CD14-positive monocyte (primary cell): Measurements from ENCODE around the gene ZC3H11A. TPM values are rescaled to one million over a fixed set of nuclear protein-coding genes. Genes with fewer than 3 reads are reported as not detected.

Source experiments
- DNase-seq, 3 donors: peaks; one replicate each; pipeline ENCODE4 v3.0.0-alpha.2; 2011 to 2022
- H2AFZ ChIP-seq: 2 replicates; pipeline ENCODE4 v1.6.0; 2012; ENCODE audit warnings: mild to moderate bottlenecking, low read depth, low read length, inconsistent platforms; ENCODE audit not compliant: insufficient read depth, poor library complexity, severe bottlenecking
- H3K27ac ChIP-seq, 2 donors: 1 replicate in 1 of 2; 2 replicates in 1 of 2; pipeline ENCODE4 v1.5.1; 2012 to 2013; ENCODE audit warnings: low read length in 2 of 2, control low read depth in 1 of 2, inconsistent platforms in 1 of 2, low read depth in 1 of 2, mild to moderate bottlenecking in 1 of 2
- H3K27me3 ChIP-seq, 2 donors: one replicate each; pipeline versions ENCODE4 v1.6.0 to v1.6.1; 2011 to 2013; ENCODE audit warnings: low read length in 2 of 2; ENCODE audit not compliant: control insufficient read depth in 2 of 2, insufficient read depth in 2 of 2
- H3K36me3 ChIP-seq, 2 donors: replicated peaks in 1 of 2; 1 replicate in 1 of 2; 2 replicates in 1 of 2; pipeline versions ENCODE4 v1.5.1 to v1.6.1; 2012 to 2013; ENCODE audit warnings: low read length in 2 of 2, control low read depth in 1 of 2, inconsistent platforms in 1 of 2, mild to moderate bottlenecking in 1 of 2; ENCODE audit not compliant: insufficient read depth in 2 of 2, control insufficient read depth in 1 of 2
- H3K4me1 ChIP-seq, 2 donors: 1 replicate in 1 of 2; 2 replicates in 1 of 2; pipeline versions ENCODE4 v1.5.1 to v1.6.1; 2012 to 2013; ENCODE audit warnings: low read length in 2 of 2, control low read depth in 1 of 2, inconsistent platforms in 1 of 2, mild to moderate bottlenecking in 1 of 2, moderate library complexity in 1 of 2; ENCODE audit not compliant: insufficient read depth in 2 of 2, control insufficient read depth in 1 of 2
- H3K4me2 ChIP-seq: replicated peaks from 2 replicates; pipeline ENCODE3; 2012; ENCODE audit warnings: low read length, moderate library complexity, mild to moderate bottlenecking; ENCODE audit not compliant: poor library complexity, severe bottlenecking; ENCODE audit errors: extremely low read depth
- H3K4me3 ChIP-seq, 3 experiments: fragments of 200-600 bp in 1 of 3; sonication (generic) in 1 of 3; replicated peaks in 1 of 3; 1 replicate in 2 of 3; 2 replicates in 1 of 3; pipeline ENCODE4 v1.5.1; 2011 to 2013; ENCODE audit warnings: low read length in 3 of 3, mild to moderate bottlenecking in 3 of 3, control low read depth in 2 of 3, low read depth in 2 of 3, inconsistent platforms in 1 of 3, moderate library complexity in 1 of 3
- H3K79me2 ChIP-seq: 2 replicates; pipeline ENCODE4 v1.6.0; 2012; ENCODE audit warnings: mild to moderate bottlenecking, control low read depth, inconsistent platforms, low read length, moderate library complexity; ENCODE audit not compliant: insufficient read depth
- H3K9ac ChIP-seq: 2 replicates; pipeline ENCODE4 v1.6.0; 2017; ENCODE audit warnings: low read length, mild to moderate bottlenecking; ENCODE audit not compliant: insufficient read depth, poor library complexity, severe bottlenecking
- H3K9me3 ChIP-seq, 2 donors: replicated peaks in 1 of 2; 1 replicate in 1 of 2; 2 replicates in 1 of 2; pipeline versions ENCODE4 v1.5.1 to v1.6.1; 2012 to 2013; ENCODE audit warnings: low read length in 2 of 2, control low read depth in 1 of 2; ENCODE audit not compliant: control insufficient read depth in 1 of 2, insufficient read depth in 1 of 2
- H4K20me1 ChIP-seq: 2 replicates; pipeline ENCODE4 v1.6.0; 2012; ENCODE audit warnings: mild to moderate bottlenecking, low read length, control low read depth, moderate library complexity; ENCODE audit not compliant: insufficient read depth
- H3K27ac Mint-ChIP-seq, 7 donors: one replicate each; pipeline ENCODE4 v1.8.0; 2020; ENCODE audit warnings: mild to moderate bottlenecking in 7 of 7, mixed read lengths in 7 of 7, moderate library complexity in 6 of 7, inconsistent platforms in 2 of 7
- H3K27me3 Mint-ChIP-seq, 3 donors: one replicate each; pipeline ENCODE4 v1.8.0; 2021 to 2022; ENCODE audit warnings: low read depth in 3 of 3, mild to moderate bottlenecking in 3 of 3, mixed read lengths in 3 of 3, moderate library complexity in 3 of 3, inconsistent platforms in 1 of 3
- H3K36me3 Mint-ChIP-seq, 2 donors: one replicate each; pipeline ENCODE4 v1.8.0; 2020; ENCODE audit warnings: mixed read lengths in 2 of 2, inconsistent platforms in 1 of 2, mild to moderate bottlenecking in 1 of 2
- H3K4me1 Mint-ChIP-seq: one replicate; pipeline ENCODE4 v1.8.0; 2020; ENCODE audit warnings: mild to moderate bottlenecking, mixed read lengths
- H3K4me3 Mint-ChIP-seq, 2 donors: one replicate each; pipeline ENCODE4 v1.8.0; 2020; ENCODE audit warnings: mild to moderate bottlenecking in 2 of 2, mixed read lengths in 2 of 2, moderate library complexity in 1 of 2
- H3K9me3 Mint-ChIP-seq, 7 donors: one replicate each; pipeline ENCODE4 v1.8.0; 2020 to 2022; ENCODE audit warnings: mixed read lengths in 7 of 7, mild to moderate bottlenecking in 6 of 7, moderate library complexity in 6 of 7, inconsistent platforms in 2 of 7
- CTCF ChIP-seq: fragments of 200-600 bp; IDR thresholded peaks from one replicate; pipeline ENCODE4 v1.8.0; 2022; ENCODE audit warnings: antibody characterized with exemption, mild to moderate bottlenecking
- WGBS: methylation state at CpG from one replicate; pipeline ENCODE4 v1.1.5; 2013; ENCODE audit warnings: missing lambda C conversion rate; ENCODE audit not compliant: insufficient coverage; 5-methylcytosine and 5-hydroxymethylcytosine counted together
- intact Hi-C, 2 donors: fragments of 100-400 bp; cut with micrococcal nuclease; formaldehyde crosslinking; loops; one replicate each; pipeline versions ENCODE4 v1.15.0 to v1.15.1; 2023
- polyA plus RNA-seq, 3 donors: library from polyadenylated mRNA; depleted of rRNA in 1 of 3; unstranded in 2 of 3; stranded (reverse) in 1 of 3; fragments of 300-500 nt in 2 of 3; fragments of >200 nt in 1 of 3; fragmentation: Illumina TruSeq in 2 of 3; gene quantifications; 1 replicate in 2 of 3; 2 replicates in 1 of 3; pipeline ENCODE4 v1.2.3, GENCODE V29; 2012 to 2021

The ZC3H11A gene
- polyA plus RNA-seq, 3 donors = 17.8 to 59.0 (median 23.2) TPM

DNA sequence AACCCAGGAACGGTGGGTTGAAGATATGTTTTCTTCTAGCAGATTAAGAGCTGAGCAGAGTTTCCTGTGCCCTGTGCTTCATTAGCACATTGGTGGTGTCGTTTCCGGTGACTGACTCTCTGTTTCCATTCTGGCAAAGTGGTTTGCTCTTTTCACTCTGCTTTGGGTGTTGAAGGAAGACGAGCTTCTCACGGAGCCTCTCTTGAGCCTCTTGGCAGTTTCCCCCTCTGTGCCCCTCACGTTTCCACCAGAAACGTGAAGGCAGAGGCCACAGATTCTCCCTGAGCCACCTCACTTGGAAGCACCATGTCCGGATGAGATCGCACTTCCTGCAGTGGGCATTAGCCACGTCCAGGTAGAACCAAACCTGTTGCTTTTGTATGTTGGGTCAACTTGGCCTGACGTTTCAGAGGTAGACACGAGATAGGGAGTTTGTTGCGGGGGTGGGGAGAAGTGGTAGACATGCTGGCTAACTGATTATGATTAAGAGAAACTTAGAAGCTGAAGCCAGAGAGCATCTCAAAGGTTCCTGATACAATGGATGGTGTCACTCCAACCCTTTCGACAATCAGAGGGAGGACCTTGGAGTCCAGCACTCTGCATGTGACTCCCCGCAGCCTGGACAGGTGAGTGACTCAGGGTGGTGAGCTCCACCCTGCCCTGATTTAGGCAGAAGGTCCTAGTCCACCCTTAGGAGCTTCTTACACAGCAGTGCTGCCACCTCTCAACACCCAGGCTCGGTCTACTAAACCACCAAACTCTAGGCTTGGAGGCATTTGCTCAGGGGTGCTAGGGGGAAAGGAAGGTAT lies 30.2 kb upstream of the ZC3H11A start, which contains the start of gene LAX1:
Gene LAX1 (plus strand): TSS at position 155 of the 809 bp plus-strand sequence. CDS start 383 bp downstream, at position 538.
- H3K4me1 ChIP-seq = peaks cover 12% of the 10 kb centered on the region in 2 donors
- Mint-ChIP-seq H3K27ac (peak within 1 kb of the TSS in 5 of 7 donors; percentile 28 to 74 (median 51)), H3K27me3 (peaks cover 0 to 1% (median 0%) of the 10 kb centered on the region in 3 donors), H3K4me3 (peak within 1 kb of the TSS in 1 of 2 donors; percentile 53), H3K9me3 (peaks cover 0 to 3% (median 0%) of the 10 kb centered on the region in 7 donors), H3K4me1 (peaks cover 33% of the 10 kb centered on the region), H3K36me3 (peaks cover 0 to 3% of the 10 kb centered on the region in 2 donors)
- H3K9ac ChIP-seq = no peak within 1 kb of the TSS
- intact Hi-C loops = no loop called here
- no peaks in the 10 kb centered on the region for H3K27me3 ChIP-seq
- WGBS = 84% methylated on average over 13 of the region's 16 CpGs
- no peak within 1 kb of the TSS for H3K27ac ChIP-seq
- H3K36me3 ChIP-seq = no peaks in the 10 kb centered on the region
- DNase-seq = no peak
- H3K4me3 ChIP-seq = no peak within 1 kb of the TSS
- H2AFZ ChIP-seq = peak within 1 kb of the TSS; percentile 46
- H3K79me2 ChIP-seq = no peaks in the 10 kb centered on the region
- no peak for TF ChIP-seq CTCF
- no peaks in the 10 kb centered on the region for H4K20me1 ChIP-seq
- H3K4me2 ChIP-seq = no peak within 1 kb of the TSS
- no peaks in the 10 kb centered on the region for H3K9me3 ChIP-seq

DNA sequence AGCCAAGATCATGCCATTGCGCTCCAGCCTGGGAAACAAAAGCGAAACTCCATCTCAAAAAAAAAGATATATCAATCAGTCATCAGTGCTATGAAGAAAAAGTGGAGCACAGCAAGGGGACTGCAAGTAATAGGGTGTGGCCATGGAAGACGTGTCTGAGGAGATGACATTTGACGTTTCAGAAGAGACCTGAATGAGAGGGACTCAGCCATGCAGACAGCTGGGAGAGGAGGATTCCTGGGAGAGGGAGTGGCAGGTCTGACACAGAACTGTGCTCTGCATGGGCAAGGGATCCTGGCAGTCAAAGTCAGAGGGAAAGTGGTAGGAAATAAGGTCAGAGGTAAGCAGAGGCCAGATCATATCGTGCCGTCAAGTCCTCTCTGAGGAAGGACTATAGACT lies 27.2 kb upstream of the ZC3H11A start:
- Mint-ChIP-seq H3K36me3 (peaks cover 2 to 3% of the 10 kb centered on the region in 2 donors), H3K9me3 (peaks cover 0 to 3% (median 0%) of the 10 kb centered on the region in 7 donors), H3K27ac (peak overlapping the region; percentile 71 to 97 (median 82)), H3K27me3 (peaks cover 0 to 4% (median 0%) of the 10 kb centered on the region in 3 donors), H3K4me3 (peak overlapping the region in 1 of 2 donors; percentile 21), H3K4me1 (peaks cover 36% of the 10 kb centered on the region)
- Histone ChIP-seq H3K27ac (peak overlapping the region in 1 of 2 donors; percentile 7), H4K20me1 (no peaks in the 10 kb centered on the region), H2AFZ (no peak overlapping the region), H3K36me3 (no peaks in the 10 kb centered on the region), H3K27me3 (no peaks in the 10 kb centered on the region), H3K4me3 (no peak overlapping the region), H3K9me3 (no peaks in the 10 kb centered on the region), H3K4me2 (no peak overlapping the region), H3K9ac (no peak overlapping the region), H3K79me2 (no peaks in the 10 kb centered on the region), H3K4me1 (peaks cover 12 to 15% of the 10 kb centered on the region in 2 donors)
- 70% methylated on average over 4 of the region's 6 CpGs for WGBS
- no peak for DNase-seq
- no peak for TF ChIP-seq CTCF
- intact Hi-C loops = no loop called here
